Astrocyte (in vitro differentiated cells and primary cell): ENCODE results near the gene DLGAP4. TPM values are rescaled to one million over a fixed set of nuclear protein-coding genes. Genes with fewer than 3 reads are reported as not detected.

Experiments
- DNase-seq: peaks from one replicate; pipeline ENCODE4 v3.0.0-alpha.2; 2010; ENCODE audit warnings: low read depth
- FAIRE-seq: peaks from 2 replicates; lab custom pipeline; 2011; peaks lifted over from hg19 to GRCh38; lab: Jason Lieb, UNC
- H2AFZ ChIP-seq: 2 replicates; pipeline ENCODE4 v1.6.0; 2012; ENCODE audit warnings: low read depth, low read length, inconsistent platforms
- H3K27ac ChIP-seq: 2 replicates; pipeline ENCODE4 v1.5.1; 2011; ENCODE audit warnings: low read depth, low read length, inconsistent platforms
- H3K27me3 ChIP-seq: 2 replicates; pipeline ENCODE4 v1.6.0; 2011; ENCODE audit warnings: low read length, inconsistent platforms; ENCODE audit not compliant: insufficient read depth
- H3K36me3 ChIP-seq: 2 replicates; pipeline ENCODE4 v1.5.1; 2011; ENCODE audit warnings: low read length, inconsistent platforms; ENCODE audit not compliant: insufficient read depth
- H3K4me1 ChIP-seq: 2 replicates; pipeline ENCODE4 v1.5.1; 2011; ENCODE audit warnings: low read length, inconsistent platforms; ENCODE audit not compliant: insufficient read depth
- H3K4me2 ChIP-seq: 2 replicates; pipeline ENCODE4 v1.6.0; 2012; ENCODE audit warnings: low read length, inconsistent platforms
- H3K4me3 ChIP-seq: 2 replicates; pipeline ENCODE4 v1.5.1; 2011; ENCODE audit warnings: low read depth, mild to moderate bottlenecking, low read length, inconsistent platforms; ENCODE audit not compliant: insufficient read depth
- H3K79me2 ChIP-seq: 2 replicates; pipeline ENCODE4 v1.6.0; 2012; ENCODE audit warnings: mild to moderate bottlenecking, low read length, inconsistent platforms; ENCODE audit not compliant: insufficient read depth
- H3K9ac ChIP-seq: 2 replicates; pipeline ENCODE4 v1.6.0; 2012; ENCODE audit warnings: mild to moderate bottlenecking, low read length, inconsistent platforms
- H3K9me3 ChIP-seq: 2 replicates; pipeline ENCODE4 v1.5.1; 2012; ENCODE audit warnings: low read depth, mild to moderate bottlenecking, low read length, inconsistent platforms; ENCODE audit not compliant: insufficient read depth
- H4K20me1 ChIP-seq: 2 replicates; pipeline ENCODE4 v1.6.0; 2012; ENCODE audit warnings: low read length, inconsistent platforms; ENCODE audit not compliant: insufficient read depth
- H3K27ac Mint-ChIP-seq: one replicate; pipeline ENCODE4 v1.8.0; 2021; ENCODE audit warnings: mild to moderate bottlenecking, mixed read lengths; ENCODE audit not compliant: unreplicated experiment
- H3K27me3 Mint-ChIP-seq: one replicate; pipeline ENCODE4 v1.8.0; 2021; ENCODE audit warnings: low read depth, mixed read lengths; ENCODE audit not compliant: unreplicated experiment
- H3K36me3 Mint-ChIP-seq: one replicate; pipeline ENCODE4 v1.8.0; 2021; ENCODE audit warnings: low read depth, mixed read lengths; ENCODE audit not compliant: unreplicated experiment
- H3K4me1 Mint-ChIP-seq: one replicate; pipeline ENCODE4 v1.8.0; 2021; ENCODE audit warnings: low read depth, mixed read lengths; ENCODE audit not compliant: unreplicated experiment
- H3K4me3 Mint-ChIP-seq: one replicate; pipeline ENCODE4 v1.8.0; 2021; ENCODE audit warnings: mild to moderate bottlenecking, moderate library complexity, mixed read lengths; ENCODE audit not compliant: unreplicated experiment
- H3K9me3 Mint-ChIP-seq: one replicate; pipeline ENCODE4 v1.8.0; 2021; ENCODE audit warnings: mild to moderate bottlenecking, mixed read lengths; ENCODE audit not compliant: unreplicated experiment
- CTCF ChIP-seq: IDR thresholded peaks from 2 replicates; pipeline ENCODE4 v1.5.1; 2011; ENCODE audit warnings: low read depth, mild to moderate bottlenecking, inconsistent platforms, low read length, moderate library complexity; ENCODE audit not compliant: insufficient read depth
- EZH2 ChIP-seq: IDR thresholded peaks from 2 replicates; pipeline ENCODE4 v1.6.1; 2012; ENCODE audit warnings: mild to moderate bottlenecking, low read length, inconsistent platforms; ENCODE audit not compliant: insufficient read depth
- total RNA-seq: library from RNA; stranded (reverse); gene quantifications from 2 replicates; pipeline ENCODE4 v1.2.1, GENCODE V29; 2021

The DLGAP4 gene
- total RNA-seq, 1 donor from 2014 or later = 135 TPM

GRCh38 chr20:36331209-36331608 is 25.1 kb downstream of the DLGAP4 start:
- Histone ChIP-seq H3K36me3 (no peaks in the 10 kb centered on the region), H3K4me1 (no peaks in the 10 kb centered on the region), H3K27ac (no peak overlapping the region), H2AFZ (no peak overlapping the region), H3K9me3 (no peaks in the 10 kb centered on the region), H3K27me3 (peaks cover 20% of the 10 kb centered on the region), H3K79me2 (no peaks in the 10 kb centered on the region), H3K4me2 (no peak overlapping the region), H3K4me3 (no peak overlapping the region), H4K20me1 (no peaks in the 10 kb centered on the region), H3K9ac (no peak overlapping the region)
- FAIRE-seq = no peak
- Mint-ChIP-seq H3K36me3 (no peaks in the 10 kb centered on the region), H3K27me3 (peaks cover 51% of the 10 kb centered on the region), H3K27ac (no peak overlapping the region), H3K4me1 (no peaks in the 10 kb centered on the region), H3K4me3 (no peak overlapping the region), H3K9me3 (peaks cover 2% of the 10 kb centered on the region)
- TF ChIP-seq EZH2 (no peak), CTCF (no peak)
- DNase-seq = no peak

- no peak overlapping the region for H2AFZ ChIP-seq
- H3K4me3 Mint-ChIP-seq = no peak overlapping the region
- DNase-seq (no peak), FAIRE-seq (no peak)
- no peaks in the 10 kb centered on the region for H3K36me3 Mint-ChIP-seq
- H3K27me3 ChIP-seq = peaks cover 22% of the 10 kb centered on the region
- TF ChIP-seq CTCF (no peak), EZH2 (no peak)
- H3K4me3 ChIP-seq = no peak overlapping the region
- no peak overlapping the region for H3K9ac ChIP-seq
- H4K20me1 ChIP-seq = no peaks in the 10 kb centered on the region
- H3K4me1 Mint-ChIP-seq = no peaks in the 10 kb centered on the region
- H3K9me3 Mint-ChIP-seq = peaks cover 2% of the 10 kb centered on the region
- no peaks in the 10 kb centered on the region for H3K36me3 ChIP-seq
- H3K27ac Mint-ChIP-seq = no peak overlapping the region
- no peak overlapping the region for H3K4me2 ChIP-seq
- H3K27me3 Mint-ChIP-seq = peaks cover 55% of the 10 kb centered on the region
- H3K9me3 ChIP-seq = no peaks in the 10 kb centered on the region
- no peak overlapping the region for H3K27ac ChIP-seq
- H3K4me1 ChIP-seq = no peaks in the 10 kb centered on the region
- H3K79me2 ChIP-seq = no peaks in the 10 kb centered on the region
Measured at GRCh38 chr20:36333841-36334240, 27.7 kb downstream of the DLGAP4 start.

- Histone ChIP-seq H3K4me2 (no peak overlapping the region), H3K4me3 (no peak overlapping the region), H3K79me2 (no peaks in the 10 kb centered on the region), H4K20me1 (no peaks in the 10 kb centered on the region), H3K4me1 (no peaks in the 10 kb centered on the region), H3K9ac (no peak overlapping the region), H3K27ac (no peak overlapping the region), H3K27me3 (peaks cover 22% of the 10 kb centered on the region), H2AFZ (no peak overlapping the region), H3K9me3 (no peaks in the 10 kb centered on the region), H3K36me3 (no peaks in the 10 kb centered on the region)
- peaks cover 2% of the 10 kb centered on the region for H3K9me3 Mint-ChIP-seq
- TF ChIP-seq EZH2 = no peak
- no peak for TF ChIP-seq CTCF
- no peaks in the 10 kb centered on the region for H3K4me1 Mint-ChIP-seq
- H3K27me3 Mint-ChIP-seq = peaks cover 57% of the 10 kb centered on the region
- no peak overlapping the region for H3K4me3 Mint-ChIP-seq
- FAIRE-seq (no peak), DNase-seq (no peak)
- no peak overlapping the region for H3K27ac Mint-ChIP-seq
- no peaks in the 10 kb centered on the region for H3K36me3 Mint-ChIP-seq
Measured at GRCh38 chr20:36334281-36335205, 28.4 kb downstream of the DLGAP4 start.
